IPS-11a (cell line): ENCODE measurements around the gene AMOTL2.

Experiments used
- H3K4me3 ChIP-seq: one replicate; pipeline ENCODE4 v1.5.1; 2013; ENCODE audit warnings: low read depth, low read length, control low read depth

Gene AMOTL2

DNA sequence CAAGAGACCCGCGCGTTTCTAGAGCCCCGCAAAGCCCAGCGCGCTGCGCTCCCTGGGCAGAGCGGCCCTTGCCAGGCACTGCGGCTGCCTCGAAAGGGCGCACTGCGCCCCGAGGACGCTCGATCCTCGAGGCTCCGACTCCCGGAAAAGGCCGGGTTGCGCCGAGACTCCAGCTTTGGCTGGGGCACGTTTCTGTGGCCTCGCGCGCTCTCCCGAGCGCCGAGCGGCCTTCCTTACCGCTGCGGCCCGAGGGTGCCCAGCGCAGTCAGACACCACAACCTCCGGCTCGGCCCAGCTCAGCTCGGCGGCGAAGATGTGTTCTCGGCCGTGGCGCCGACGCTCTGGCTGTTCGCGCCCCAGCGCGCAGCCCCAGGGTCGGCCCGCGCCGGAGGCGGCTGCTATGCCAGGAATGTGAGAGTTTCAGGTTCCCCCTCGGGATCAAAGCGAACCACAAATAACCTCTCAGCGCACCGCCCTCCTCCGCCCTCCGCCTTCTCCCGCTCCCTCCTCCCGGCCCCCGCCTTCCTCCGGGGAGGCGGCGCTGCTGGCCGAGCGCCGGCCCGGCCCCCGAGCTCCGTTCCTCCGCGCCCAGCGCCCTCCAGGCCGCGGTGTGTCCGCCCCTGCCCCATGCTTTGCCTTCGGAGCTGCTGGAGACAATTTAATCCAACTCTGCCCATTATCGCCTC, at the start of gene AMOTL2:
Gene AMOTL2, minus strand, starts transcription at position 343 of the 686 bp plus-strand sequence. CDS start 3,014 bp downstream, outside the sequence.
- H3K4me3 ChIP-seq: peak within 1 kb of the TSS; percentile 81

DNA sequence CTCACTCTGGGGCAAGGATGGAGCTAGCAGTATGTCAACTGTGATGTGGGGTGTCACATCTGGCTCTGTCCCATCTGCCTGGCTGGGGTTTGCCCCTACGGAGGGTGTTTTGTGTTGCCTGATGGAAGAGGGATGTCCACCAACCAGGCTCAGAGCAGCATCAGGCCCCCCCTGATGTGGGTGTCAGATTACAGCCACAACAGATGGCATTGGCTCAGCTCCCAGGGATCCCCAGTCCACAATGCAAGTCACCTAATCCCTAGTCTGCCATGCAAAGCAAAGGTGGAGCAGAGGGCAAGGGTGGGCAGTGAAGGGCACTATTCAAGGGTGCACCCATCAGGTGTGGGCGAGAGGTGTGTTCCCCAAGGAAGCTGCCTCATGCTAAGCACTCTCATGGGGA, 48.9 kb upstream of the AMOTL2 start:
- H3K4me3 ChIP-seq: no peak overlapping the region

DNA sequence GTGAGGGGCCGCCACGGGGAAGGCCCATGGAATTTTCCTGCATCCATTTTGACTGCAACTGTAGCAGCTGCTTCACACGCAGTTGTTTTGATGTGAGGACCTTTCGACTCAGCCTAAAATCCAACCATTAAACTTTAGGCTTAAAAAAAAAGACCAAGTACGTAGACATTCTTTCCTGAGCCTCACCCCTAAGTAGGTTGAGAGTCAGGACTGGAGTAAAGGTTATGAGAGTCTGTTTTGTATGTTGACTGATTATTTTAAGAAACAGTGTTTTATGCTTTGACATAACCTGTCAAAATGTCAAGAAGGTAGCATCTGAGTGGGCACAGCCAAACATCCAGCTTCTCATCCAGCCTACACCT, 45.7 kb upstream of the AMOTL2 start:
- no peak overlapping the region for H3K4me3 ChIP-seq

DNA sequence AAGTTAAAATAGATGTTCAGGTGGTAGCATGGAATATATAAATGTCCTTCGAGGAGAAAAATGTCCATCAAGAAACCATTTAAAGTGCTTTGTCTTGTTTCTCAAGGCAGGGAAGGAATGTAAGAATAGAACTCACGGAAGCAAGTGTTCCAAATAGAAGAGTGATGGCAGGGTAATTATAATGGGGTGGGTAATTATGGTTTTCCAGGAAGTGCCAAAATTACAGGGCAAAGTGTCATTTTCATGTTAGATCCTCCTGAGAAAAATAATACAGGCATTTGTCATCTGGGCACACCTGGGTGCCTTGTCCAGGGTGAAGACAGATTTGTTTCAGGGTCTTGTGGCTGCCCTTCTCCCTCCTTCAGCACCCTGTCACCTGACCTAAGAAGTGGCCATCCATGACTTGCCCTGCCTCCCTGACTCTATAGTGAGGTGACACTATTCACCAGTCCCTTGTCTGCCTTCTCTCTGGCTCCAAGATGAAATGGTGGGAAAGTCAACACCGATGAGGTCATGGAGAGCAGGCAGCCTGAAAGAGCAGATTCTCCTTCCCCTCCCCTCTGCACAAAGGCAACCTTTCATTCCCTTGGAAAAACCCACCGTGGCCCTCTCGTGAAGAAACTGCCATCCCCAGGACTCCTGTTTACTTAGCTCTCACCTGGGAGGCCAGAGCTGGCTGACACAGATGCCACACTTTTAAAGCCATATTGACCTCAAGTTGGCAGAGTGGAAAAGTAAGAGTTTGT, 45.1 kb upstream of the AMOTL2 start:
- no peak overlapping the region for H3K4me3 ChIP-seq

DNA sequence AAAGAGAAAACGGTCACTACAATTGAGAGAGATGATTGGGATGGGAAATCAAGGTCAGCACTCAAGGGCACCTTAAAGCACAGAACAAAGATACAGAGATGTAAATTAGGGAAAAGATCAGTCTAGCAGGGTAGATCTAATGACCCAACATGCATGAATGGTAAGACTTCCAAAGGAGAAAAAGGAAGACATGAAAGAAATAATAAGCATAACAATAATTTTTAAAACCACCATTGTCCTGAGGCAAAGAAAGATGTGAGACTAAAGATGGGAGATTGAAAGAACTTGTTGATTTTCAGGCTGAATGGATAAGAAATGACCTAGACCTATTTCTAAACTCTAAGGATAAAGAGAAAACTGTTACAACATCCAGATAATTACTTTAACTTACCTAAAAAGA, 34.8 kb upstream of the AMOTL2 start:
- no peak overlapping the region for H3K4me3 ChIP-seq

DNA sequence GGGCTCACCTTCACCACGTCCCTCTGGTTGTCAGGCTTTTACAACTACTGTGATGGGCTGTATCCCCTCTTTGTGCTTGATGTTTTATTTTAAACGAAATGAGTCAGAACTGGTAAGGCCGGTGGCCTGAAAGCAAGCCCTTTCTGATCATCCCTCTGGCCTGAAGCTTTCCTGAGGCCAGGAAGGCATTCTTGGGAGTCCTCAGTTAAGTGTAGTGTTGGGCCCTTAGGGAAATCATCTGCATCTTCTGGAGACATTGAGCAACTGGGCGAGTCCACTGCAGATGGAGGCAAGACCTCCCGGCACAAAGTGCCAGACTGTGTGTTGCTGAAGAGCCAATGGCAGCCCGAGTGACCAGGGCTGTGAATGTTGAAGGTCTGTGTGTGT, 33.0 kb upstream of the AMOTL2 start:
- H3K4me3 ChIP-seq: peak overlapping the region; percentile 17

DNA sequence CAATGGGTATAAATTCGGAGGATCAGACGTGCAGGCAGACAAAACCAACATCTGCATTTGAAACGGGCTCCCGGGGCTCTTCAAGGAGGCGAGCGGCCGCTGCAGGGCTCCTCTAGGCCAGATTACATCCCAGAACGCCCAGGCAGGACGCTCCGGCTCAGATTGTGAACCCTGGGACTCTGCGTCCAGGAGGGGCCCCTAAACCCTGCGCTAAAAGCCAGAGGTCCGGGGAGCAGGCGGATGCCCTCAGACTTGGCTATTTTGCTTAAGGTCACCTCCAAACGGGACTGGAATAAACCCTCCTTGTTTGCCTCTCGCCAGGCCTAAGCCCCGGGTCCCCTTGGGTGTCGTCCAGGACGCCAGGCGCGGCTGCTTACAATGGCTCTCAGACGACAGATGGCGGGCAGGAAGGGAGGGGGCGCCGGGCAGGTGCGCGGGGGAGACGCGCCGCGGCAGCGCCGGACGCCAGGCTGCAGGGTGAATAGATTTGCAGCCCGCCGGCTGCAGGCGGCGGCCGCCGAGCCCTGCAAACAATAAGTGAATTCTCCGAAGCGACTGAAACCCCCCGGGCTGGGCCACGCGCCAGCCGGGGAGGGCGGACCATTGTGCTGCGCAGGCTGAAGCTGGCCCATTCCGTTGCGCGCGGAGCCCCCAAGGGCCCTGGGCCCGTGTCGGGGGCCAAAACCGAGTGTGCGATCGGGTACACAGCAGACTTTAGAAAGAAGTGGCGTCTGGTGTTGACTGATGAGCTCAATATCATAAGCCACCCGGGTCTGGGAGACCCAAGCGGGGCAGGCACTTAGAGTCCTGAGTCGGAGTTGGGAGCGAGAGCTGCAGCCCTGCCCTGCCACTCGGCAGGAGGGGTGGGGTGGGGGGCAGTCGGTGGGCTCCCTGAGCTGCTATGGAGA, 32.3 kb upstream of the AMOTL2 start:
- peak overlapping the region; percentile 39 for H3K4me3 ChIP-seq

DNA sequence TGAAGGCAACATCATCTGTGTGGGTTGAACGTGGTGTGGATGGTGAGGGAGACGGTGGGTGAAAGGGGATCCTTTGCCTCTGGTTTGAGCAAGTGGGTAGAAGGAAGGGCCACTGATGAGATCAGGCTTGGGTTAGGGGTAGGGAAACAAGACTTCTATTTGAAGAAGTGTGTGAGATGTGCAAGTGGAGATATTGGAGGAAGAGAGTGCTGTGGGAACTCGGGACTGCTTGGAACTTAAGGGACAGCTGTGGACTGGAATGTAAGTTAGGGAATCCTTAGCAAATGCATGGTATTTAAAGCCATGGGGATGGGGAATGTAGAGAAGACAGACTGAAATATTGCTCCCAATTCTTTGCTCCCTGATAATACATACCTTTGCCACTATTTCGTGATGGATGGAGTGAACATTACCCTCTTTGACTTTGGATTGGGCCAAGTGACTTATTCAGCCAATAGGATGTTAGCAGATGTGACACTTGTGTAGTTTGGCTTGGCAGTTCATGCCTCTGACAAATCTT, 30.2 kb upstream of the AMOTL2 start:
- no peak overlapping the region for H3K4me3 ChIP-seq

DNA sequence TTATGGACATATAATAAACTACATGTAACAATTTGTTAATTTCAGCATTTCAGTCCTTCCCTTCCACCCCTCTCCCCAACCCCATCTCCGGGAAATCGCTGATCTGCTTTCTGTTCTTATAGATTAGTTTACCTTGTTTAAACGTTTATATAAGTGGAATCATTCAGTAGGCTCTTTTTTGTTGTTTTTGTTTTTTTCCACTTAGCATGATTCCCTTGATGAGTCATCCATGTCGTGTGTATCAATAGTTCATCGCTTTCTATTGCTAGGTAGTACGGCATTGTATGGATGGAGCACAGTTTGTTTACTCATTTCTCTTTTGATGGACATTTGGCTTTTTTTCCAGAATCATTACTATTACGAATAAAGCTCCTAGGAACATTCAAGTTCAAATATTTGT, 23.5 kb upstream of the AMOTL2 start:
- no peak overlapping the region for H3K4me3 ChIP-seq

DNA sequence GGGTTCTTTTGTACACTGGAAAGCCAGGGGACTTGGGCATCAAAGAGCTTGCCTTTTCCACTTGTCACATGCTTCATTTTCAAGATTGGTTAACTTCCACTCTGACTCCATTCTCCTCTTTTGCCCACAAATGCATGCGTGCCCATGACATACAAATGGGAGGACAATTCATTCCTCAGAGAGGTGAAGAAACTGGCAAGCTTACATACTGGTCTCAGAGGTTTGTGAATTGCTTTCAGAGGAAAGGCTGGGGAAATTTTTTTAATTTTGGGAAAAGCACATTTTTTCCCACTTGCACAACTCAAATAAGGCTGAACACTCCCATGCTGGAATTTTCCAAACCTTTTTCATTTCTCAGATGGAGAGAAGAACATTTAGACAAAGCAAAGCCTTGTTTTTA, 20.9 kb upstream of the AMOTL2 start:
- H3K4me3 ChIP-seq: no peak overlapping the region

DNA sequence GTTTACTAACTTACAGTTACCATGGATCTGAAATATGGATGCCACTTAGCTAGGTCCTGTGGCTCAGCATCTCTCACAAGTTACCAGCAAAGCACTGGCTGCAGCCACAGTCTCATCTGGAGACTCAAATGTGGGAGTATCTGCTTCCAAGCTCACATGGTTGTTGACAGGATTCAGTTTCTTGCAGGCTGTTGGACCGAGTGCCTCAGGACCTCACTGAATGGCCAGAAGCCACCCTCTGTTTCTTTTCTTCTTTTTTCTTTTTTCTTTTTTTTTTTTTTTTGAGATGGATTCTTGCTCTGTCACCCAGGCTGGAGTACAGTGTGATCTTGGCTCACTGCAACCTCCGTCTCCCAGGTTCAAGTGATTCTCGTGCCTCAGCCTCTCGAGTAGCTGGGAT, 20.1 kb upstream of the AMOTL2 start:
- no peak overlapping the region for H3K4me3 ChIP-seq

DNA sequence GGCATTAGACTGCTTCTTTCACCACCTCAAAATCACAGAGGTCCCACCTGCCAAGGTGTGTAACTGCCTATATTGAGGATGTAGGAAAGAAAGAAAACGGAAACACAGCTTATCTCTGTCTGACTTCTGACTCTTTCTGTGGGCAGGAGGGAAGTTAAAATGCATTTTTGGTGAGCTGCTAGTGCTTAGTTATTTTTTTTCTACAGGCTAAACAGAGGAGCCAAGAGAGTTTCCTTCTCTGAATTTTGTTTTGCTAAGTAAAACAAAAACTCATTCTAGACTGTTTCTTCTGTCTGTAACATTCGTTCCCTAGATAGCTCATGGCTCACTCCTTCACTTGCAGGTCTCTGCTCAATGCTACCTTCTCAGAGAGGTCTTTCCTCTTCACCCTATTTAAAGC, 18.8 kb upstream of the AMOTL2 start:
- H3K4me3 ChIP-seq: no peak overlapping the region

DNA sequence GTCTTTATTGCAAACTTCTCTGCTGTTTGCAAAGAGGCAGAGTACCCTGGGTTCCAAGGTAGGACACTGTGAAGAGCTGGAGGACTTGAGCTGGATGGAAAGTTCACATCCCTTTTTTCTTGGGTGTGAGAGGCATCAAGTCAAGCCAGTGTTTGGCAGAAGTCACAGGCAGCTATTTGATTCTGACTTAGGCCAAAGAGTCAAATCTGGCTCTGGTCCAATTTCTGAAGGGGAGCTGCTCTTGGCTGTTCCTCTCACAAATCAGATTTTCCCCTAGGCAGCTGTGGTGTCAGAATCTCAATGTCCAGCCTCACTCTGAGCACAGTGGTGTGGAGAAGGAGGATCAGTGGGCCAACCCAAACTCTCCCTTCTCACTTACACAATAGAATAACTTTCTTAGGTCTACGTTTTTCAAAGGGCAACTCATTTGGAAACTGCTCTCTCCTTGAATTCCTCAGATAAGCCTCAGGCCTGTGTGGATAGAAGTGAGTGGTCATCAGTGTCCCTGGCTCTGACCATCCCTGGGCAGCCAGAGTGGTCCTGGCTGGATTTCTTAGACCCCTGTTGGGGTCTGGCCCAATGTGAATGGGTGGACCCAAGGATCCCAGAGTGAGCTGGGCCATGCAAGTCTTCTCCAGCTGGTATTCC, 18.2 kb upstream of the AMOTL2 start:
- no peak overlapping the region for H3K4me3 ChIP-seq

DNA sequence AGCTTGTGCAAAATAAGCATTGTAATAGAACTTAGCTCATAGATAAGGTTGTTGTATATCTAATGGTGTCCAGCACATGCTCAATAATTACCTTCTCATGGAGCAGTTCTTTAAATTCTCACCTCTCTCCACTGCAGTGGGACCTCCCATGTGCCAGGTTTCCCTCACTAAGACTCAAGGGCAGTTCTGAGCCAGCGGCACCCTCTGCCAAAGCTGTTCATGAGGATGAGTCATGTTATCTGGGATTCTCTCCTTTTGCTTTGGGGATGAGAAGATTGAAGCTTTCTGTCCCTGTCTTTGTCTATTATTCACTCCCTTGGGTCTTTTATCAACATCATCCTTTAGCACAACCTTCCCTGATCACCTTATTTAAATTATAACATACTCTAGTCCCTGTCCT, 15.6 kb upstream of the AMOTL2 start:
- no peak overlapping the region for H3K4me3 ChIP-seq

DNA sequence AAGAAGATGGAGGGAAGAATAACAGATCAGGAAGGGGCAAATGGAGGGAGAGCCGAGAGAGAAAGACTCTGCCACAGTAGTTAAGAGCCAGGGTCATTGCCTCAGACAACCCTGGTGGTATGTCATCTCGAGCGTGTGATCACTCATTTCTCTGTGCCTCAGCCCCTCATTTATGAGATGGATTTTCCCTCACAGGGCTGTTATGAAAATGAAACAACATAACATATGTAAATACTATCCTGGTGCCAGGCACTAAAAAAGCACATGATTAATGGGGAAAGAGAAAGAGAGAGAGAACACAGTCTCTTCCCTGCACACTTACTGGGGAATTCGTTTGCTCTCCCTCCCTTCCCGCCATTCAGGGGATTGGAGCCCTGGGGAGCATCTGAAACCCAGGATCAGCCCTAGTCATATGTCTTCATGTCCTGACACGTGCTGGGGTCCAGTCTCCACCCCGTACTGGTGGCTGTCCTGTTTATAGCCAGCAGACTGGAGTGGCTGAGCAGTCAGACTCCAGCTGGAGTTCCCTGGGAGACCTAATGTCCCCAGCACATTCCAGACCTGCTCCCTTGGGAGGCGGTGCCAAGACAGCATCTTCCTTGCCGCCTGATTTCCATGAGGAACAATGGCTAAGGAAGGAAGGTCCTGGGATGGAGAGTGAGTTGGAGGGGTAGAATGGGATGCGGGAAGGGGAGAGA, 14.7 kb upstream of the AMOTL2 start:
- H3K4me3 ChIP-seq: no peak overlapping the region

DNA sequence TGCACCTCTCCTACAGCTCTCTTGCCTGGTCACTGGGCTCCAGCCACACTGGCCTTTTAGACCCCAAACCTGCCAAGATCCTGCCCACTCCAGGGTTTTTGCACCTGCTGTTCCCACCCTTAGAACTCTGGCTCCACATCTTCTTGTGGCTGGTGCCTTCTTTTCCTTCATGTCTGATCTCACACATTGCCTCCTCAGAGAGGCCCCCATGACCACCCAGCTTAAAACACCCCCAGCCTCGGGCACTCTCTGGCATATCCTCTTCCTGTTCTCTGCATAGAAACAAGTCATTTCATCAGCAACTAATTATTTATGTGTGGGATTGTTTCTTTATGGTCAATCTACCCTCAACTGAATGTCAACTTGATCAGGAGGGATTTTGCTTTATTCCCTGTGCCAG, 14.0 kb upstream of the AMOTL2 start:
- H3K4me3 ChIP-seq: no peak overlapping the region

DNA sequence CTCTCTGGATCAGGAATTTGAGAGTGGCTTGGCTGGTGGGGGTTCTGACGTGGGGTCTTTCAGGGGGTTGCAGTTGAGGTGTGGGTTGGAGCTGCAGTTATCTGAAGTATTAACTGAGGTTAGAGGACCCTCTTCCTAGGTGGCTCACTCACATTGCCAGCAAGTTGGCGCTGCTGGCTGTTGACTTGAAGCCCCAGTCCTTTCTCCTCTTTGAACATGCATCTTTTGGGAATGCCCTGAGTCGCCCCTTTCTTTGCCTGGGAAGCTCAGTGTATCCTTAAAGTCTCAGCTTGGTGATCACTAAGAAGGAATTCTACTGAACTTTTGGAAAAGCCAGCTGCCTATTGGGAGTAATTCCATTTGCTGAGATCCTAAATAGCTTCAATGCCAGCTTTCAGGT, 13.0 kb upstream of the AMOTL2 start:
- no peak overlapping the region for H3K4me3 ChIP-seq

DNA sequence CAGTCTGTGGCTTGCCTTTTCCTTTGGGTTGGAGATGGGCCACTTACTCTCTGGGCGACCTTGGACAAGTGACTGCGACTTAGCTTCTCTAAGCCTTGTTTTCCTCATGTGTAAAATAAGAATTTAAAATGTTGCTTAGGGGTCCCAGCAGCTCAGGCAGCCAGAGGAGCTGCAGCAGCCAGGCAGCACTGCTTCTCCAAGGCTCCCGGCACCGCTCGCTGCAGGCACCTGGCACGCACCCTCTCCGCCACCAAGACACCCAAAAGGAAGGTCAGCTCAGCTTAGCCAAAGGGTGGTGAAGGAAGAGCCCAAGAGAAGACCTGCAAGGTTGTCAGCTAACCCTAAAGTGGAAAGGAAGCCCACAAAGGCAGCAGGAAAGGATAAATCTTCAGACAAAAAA, 10.7 kb upstream of the AMOTL2 start:
- H3K4me3 ChIP-seq: no peak overlapping the region

DNA sequence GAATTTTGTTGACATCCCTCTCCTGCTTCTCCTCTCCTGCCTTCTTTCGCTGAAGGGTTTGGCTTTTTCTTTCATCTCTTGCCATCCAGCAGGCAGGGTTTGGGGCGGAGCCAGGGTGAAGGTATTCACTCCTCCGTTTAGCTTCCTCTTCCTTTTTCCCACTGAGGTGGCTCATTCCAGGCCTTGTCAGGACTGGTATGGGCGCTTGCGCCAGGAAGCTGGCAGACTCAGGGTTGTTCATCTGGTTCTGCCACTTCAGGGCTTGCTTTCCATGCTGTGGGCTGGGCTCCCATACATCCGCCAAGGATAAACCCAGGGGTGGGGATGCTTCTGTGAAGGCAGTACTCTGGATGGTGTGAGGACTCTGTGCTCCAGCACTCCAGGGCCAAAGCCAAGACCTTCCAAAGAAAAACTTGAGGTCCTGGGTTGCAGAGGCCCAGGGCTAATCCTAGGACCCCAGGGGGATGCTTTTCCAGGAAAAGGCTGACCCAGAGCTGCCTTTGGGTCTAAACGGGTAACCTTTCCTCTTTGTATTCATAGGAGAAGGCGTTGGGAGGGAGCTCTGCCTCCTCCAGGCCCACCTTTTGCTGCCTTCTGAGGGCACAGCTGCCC, 7.7 kb upstream of the AMOTL2 start:
- no peak overlapping the region for H3K4me3 ChIP-seq

DNA sequence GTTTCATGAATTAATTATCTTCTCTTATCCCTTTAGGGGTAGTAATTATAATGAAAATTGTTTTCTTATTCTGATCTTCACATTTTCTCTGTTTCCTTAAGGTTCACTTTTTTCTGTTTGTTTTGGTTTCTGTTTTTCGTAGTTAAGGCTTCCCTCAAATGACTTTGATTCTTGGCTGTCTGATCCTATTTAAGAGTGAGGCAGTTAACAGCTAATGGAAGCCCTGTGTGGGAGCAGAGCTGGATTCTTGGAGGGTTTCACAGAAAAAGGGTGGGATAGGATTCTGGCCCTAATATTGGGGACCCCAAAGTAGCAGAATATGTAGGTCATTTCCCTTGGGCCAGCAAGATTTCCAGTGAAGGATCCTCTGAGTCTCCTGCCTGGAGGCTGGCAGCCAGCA, 6.8 kb upstream of the AMOTL2 start:
- H3K4me3 ChIP-seq: no peak overlapping the region
